ENCODE data around the gene C16orf74.

The C16orf74 gene

GRCh38 chr16:85751698-85752501 lies 1.0 kb upstream of the C16orf74 start:
- H3K4me3 ChIP-seq (replicated peaks in 1 of 2; ENCODE audit: low read depth in 2 of 2, low read length in 2 of 2) = peak overlapping the region in 1 of 2 donors; percentile 62
- no peak for TF ChIP-seq CTCF (IDR thresholded peaks at IDR 0.05; ENCODE audit: low read depth, low read length)
- peak in 1 of 2 donors; percentile 62 for DNase-seq (ENCODE audit: low read depth in 2 of 2)

- H3K4me3 ChIP-seq (replicated peaks in 1 of 2; ENCODE audit: low read depth in 2 of 2, low read length in 2 of 2) = peak overlapping the region; percentile 59 to 62
- TF ChIP-seq CTCF (IDR thresholded peaks at IDR 0.05; ENCODE audit: low read depth, low read length) = no peak
- peak; percentile 52 to 75 for DNase-seq (ENCODE audit: low read depth in 2 of 2)
Observed at GRCh38 chr16:85750146-85750826, 610 bp downstream of the C16orf74 start.

GRCh38 chr16:85749771-85750145 lies 1.1 kb downstream of the C16orf74 start:
- H3K4me3 ChIP-seq (replicated peaks in 1 of 2; ENCODE audit: low read depth in 2 of 2, low read length in 2 of 2) = peak overlapping the region; percentile 59 to 62
- no peak for TF ChIP-seq CTCF (IDR thresholded peaks at IDR 0.05; ENCODE audit: low read depth, low read length)
- DNase-seq (ENCODE audit: low read depth in 2 of 2) = no peak

GRCh38 chr16:85746460-85747215 lies 4.3 kb downstream of the C16orf74 start:
- no peak overlapping the region for H3K4me3 ChIP-seq (replicated peaks in 1 of 2; ENCODE audit: low read depth in 2 of 2, low read length in 2 of 2)
- DNase-seq (ENCODE audit: low read depth in 2 of 2) = peak; percentile 47 to 66
- TF ChIP-seq CTCF (IDR thresholded peaks at IDR 0.05; ENCODE audit: low read depth, low read length) = no peak

GRCh38 chr16:85738923-85739715 lies 11.8 kb downstream of the C16orf74 start:
- H3K4me3 ChIP-seq (replicated peaks in 1 of 2; ENCODE audit: low read depth in 2 of 2, low read length in 2 of 2) = no peak overlapping the region
- TF ChIP-seq CTCF (IDR thresholded peaks at IDR 0.05; ENCODE audit: low read depth, low read length) = no peak
- DNase-seq (ENCODE audit: low read depth in 2 of 2) = no peak

- H3K4me3 ChIP-seq (replicated peaks in 1 of 2; ENCODE audit: low read depth in 2 of 2, low read length in 2 of 2) = no peak overlapping the region
- TF ChIP-seq CTCF (IDR thresholded peaks at IDR 0.05; ENCODE audit: low read depth, low read length) = no peak
- DNase-seq (ENCODE audit: low read depth in 2 of 2) = no peak
Observed at GRCh38 chr16:85736921-85737320, 14.0 kb downstream of the C16orf74 start.

All from cardiac fibroblast (primary cell).